Trophoblast cell (in vitro differentiated cells and primary cell): Measurements from ENCODE around the gene MPST.

Experiments
- DNase-seq, 2 donors: peaks; one replicate each; pipeline ENCODE4 v3.0.0-alpha.2; 2016
- H2AFZ ChIP-seq: 2 replicates; pipeline ENCODE4 v1.6.1; 2013; ENCODE audit warnings: low read length, moderate library complexity, mild to moderate bottlenecking; ENCODE audit not compliant: insufficient read depth, poor library complexity
- H2AK5ac ChIP-seq: 2 replicates; pipeline ENCODE4 v1.6.1; 2013; ENCODE audit warnings: mild to moderate bottlenecking, low read length
- H2BK120ac ChIP-seq: 2 replicates; pipeline ENCODE4 v1.6.1; 2013; ENCODE audit warnings: low read length, mild to moderate bottlenecking, moderate library complexity; ENCODE audit not compliant: insufficient read depth, poor library complexity
- H2BK12ac ChIP-seq: 2 replicates; pipeline ENCODE4 v1.6.1; 2013; ENCODE audit warnings: mild to moderate bottlenecking, low read length, moderate library complexity
- H2BK5ac ChIP-seq: 2 replicates; pipeline ENCODE4 v1.6.1; 2013; ENCODE audit warnings: low read length, low read depth, moderate library complexity, mild to moderate bottlenecking; ENCODE audit not compliant: poor library complexity
- H3K14ac ChIP-seq: 2 replicates; pipeline ENCODE4 v1.6.1; 2013; ENCODE audit warnings: mild to moderate bottlenecking, low read length
- H3K18ac ChIP-seq: 2 replicates; pipeline ENCODE4 v1.6.1; 2013; ENCODE audit warnings: mild to moderate bottlenecking, low read length
- H3K23ac ChIP-seq: 2 replicates; pipeline ENCODE4 v1.6.1; 2013; ENCODE audit warnings: low read length
- H3K27ac ChIP-seq: 2 replicates; pipeline ENCODE4 v1.5.1; 2013; ENCODE audit warnings: low read depth, mild to moderate bottlenecking, inconsistent platforms, low read length, moderate library complexity
- H3K27me3 ChIP-seq: 2 replicates; pipeline ENCODE4 v1.6.1; 2013; ENCODE audit warnings: inconsistent platforms, mild to moderate bottlenecking, low read length, moderate library complexity; ENCODE audit not compliant: insufficient read depth
- H3K36me3 ChIP-seq, 2 experiments: 1 replicate in 1 of 2; 2 replicates in 1 of 2; pipeline ENCODE4 v1.6.1; 2013; ENCODE audit warnings: low read length in 2 of 2, mild to moderate bottlenecking in 2 of 2, moderate library complexity in 1 of 2; ENCODE audit not compliant: insufficient read depth in 2 of 2, control insufficient read depth in 1 of 2
- H3K4ac ChIP-seq: 2 replicates; pipeline ENCODE4 v1.6.1; 2013; ENCODE audit warnings: low read depth, mild to moderate bottlenecking, low read length, moderate library complexity
- H3K4me1 ChIP-seq, 2 experiments: 1 replicate in 1 of 2; 2 replicates in 1 of 2; pipeline ENCODE4 v1.6.1; 2013; ENCODE audit warnings: low read length in 2 of 2, mild to moderate bottlenecking in 2 of 2, moderate library complexity in 1 of 2; ENCODE audit not compliant: insufficient read depth in 2 of 2, control insufficient read depth in 1 of 2
- H3K4me2 ChIP-seq: 2 replicates; pipeline ENCODE4 v1.6.1; 2013; ENCODE audit warnings: inconsistent platforms, mild to moderate bottlenecking, low read length, moderate library complexity
- H3K4me3 ChIP-seq: 2 replicates; pipeline ENCODE4 v1.5.1; 2013; ENCODE audit warnings: mild to moderate bottlenecking, low read depth, low read length, inconsistent platforms
- H3K79me1 ChIP-seq: one replicate; pipeline ENCODE4 v1.6.1; 2013; ENCODE audit warnings: low read length
- H3K79me2 ChIP-seq: 2 replicates; pipeline ENCODE4 v1.6.1; 2013; ENCODE audit warnings: low read length, mild to moderate bottlenecking; ENCODE audit not compliant: control insufficient read depth, insufficient read depth, poor library complexity
- H3K9ac ChIP-seq: 2 replicates; pipeline ENCODE4 v1.6.1; 2013; ENCODE audit warnings: mild to moderate bottlenecking, low read length
- H3K9me3 ChIP-seq: 2 replicates; pipeline ENCODE4 v1.6.1; 2013; ENCODE audit warnings: low read depth, mild to moderate bottlenecking, control low read depth, inconsistent platforms, low read length; ENCODE audit not compliant: insufficient read depth
- H4K12ac ChIP-seq: 2 replicates; pipeline ENCODE4 v1.6.1; 2013; ENCODE audit warnings: low read depth, mild to moderate bottlenecking, low read length, moderate library complexity
- H4K8ac ChIP-seq: 2 replicates; pipeline ENCODE4 v1.6.1; 2013; ENCODE audit warnings: low read depth, mild to moderate bottlenecking, low read length, moderate library complexity
- H4K91ac ChIP-seq: one replicate; pipeline ENCODE4 v1.6.1; 2013; ENCODE audit warnings: low read depth, mild to moderate bottlenecking, low read length, moderate library complexity
- WGBS: extraction: QIAGEN DNeasy Blood & Tissue Kit; methylation state at CpG from one replicate; pipeline ENCODE4 v1.1.7; 2013; ENCODE audit warnings: missing lambda C conversion rate; ENCODE audit not compliant: insufficient read length, insufficient coverage; ENCODE audit errors: extremely low coverage; 5-methylcytosine and 5-hydroxymethylcytosine counted together

Gene MPST

GRCh38 chr22:37053310-37054055 is 33.9 kb downstream of the MPST start:
- Histone ChIP-seq H3K14ac (no peak overlapping the region), H3K36me3 (no peaks in the 10 kb centered on the region), H2BK120ac (no peak overlapping the region), H3K4me3 (no peak overlapping the region), H3K9me3 (no peaks in the 10 kb centered on the region), H4K12ac (no peak overlapping the region), H4K8ac (no peak overlapping the region), H2AFZ (no peak overlapping the region), H3K18ac (no peak overlapping the region), H2BK12ac (no peak overlapping the region), H2BK5ac (no peak overlapping the region), H3K9ac (no peak overlapping the region), H3K27me3 (peaks cover 3% of the 10 kb centered on the region), H3K79me1 (peaks cover 2% of the 10 kb centered on the region), H3K4me1 (peaks cover 3 to 5% of the 10 kb centered on the region in 2 experiments), H3K4ac (no peak overlapping the region), H4K91ac (no peak overlapping the region), H3K4me2 (no peak overlapping the region), H3K27ac (no peak overlapping the region), H3K79me2 (no peaks in the 10 kb centered on the region), H2AK5ac (no peak overlapping the region), H3K23ac (no peak overlapping the region)
- no peak for DNase-seq
- WGBS = no CpG with 5 or more reads among the region's 16 CpGs

- Histone ChIP-seq H3K36me3 (no peaks in the 10 kb centered on the region), H3K4me1 (peaks cover 3 to 5% of the 10 kb centered on the region in 2 experiments), H3K4me3 (no peak overlapping the region), H4K12ac (no peak overlapping the region), H3K79me2 (no peaks in the 10 kb centered on the region), H3K4me2 (no peak overlapping the region), H2AFZ (no peak overlapping the region), H3K18ac (no peak overlapping the region), H3K79me1 (peaks cover 2% of the 10 kb centered on the region), H2AK5ac (no peak overlapping the region), H2BK12ac (no peak overlapping the region), H3K9ac (no peak overlapping the region), H3K27me3 (peaks cover 3% of the 10 kb centered on the region), H4K91ac (no peak overlapping the region), H3K27ac (no peak overlapping the region), H2BK120ac (no peak overlapping the region), H3K4ac (no peak overlapping the region), H3K9me3 (no peaks in the 10 kb centered on the region), H4K8ac (no peak overlapping the region), H2BK5ac (no peak overlapping the region), H3K14ac (no peak overlapping the region), H3K23ac (no peak overlapping the region)
- WGBS = no CpG with 5 or more reads among the region's 8 CpGs
- DNase-seq = no peak
Observed at GRCh38 chr22:37054056-37054395, 34.5 kb downstream of the MPST start.

GRCh38 chr22:37054600-37055365 is 35.2 kb downstream of the MPST start:
- Histone ChIP-seq H3K4me2 (no peak overlapping the region), H3K79me2 (no peaks in the 10 kb centered on the region), H4K8ac (no peak overlapping the region), H3K18ac (no peak overlapping the region), H4K12ac (no peak overlapping the region), H2BK5ac (no peak overlapping the region), H2BK120ac (no peak overlapping the region), H3K14ac (no peak overlapping the region), H3K4ac (no peak overlapping the region), H2AFZ (no peak overlapping the region), H3K4me3 (no peak overlapping the region), H3K4me1 (peaks cover 3 to 5% of the 10 kb centered on the region in 2 experiments), H4K91ac (no peak overlapping the region), H3K23ac (no peak overlapping the region), H3K27ac (no peak overlapping the region), H3K36me3 (no peaks in the 10 kb centered on the region), H2BK12ac (no peak overlapping the region), H2AK5ac (no peak overlapping the region), H3K9me3 (peaks cover 2% of the 10 kb centered on the region), H3K79me1 (peaks cover 2% of the 10 kb centered on the region), H3K27me3 (peaks cover 3% of the 10 kb centered on the region), H3K9ac (no peak overlapping the region)
- WGBS = no CpG with 5 or more reads among the region's 20 CpGs
- no peak for DNase-seq

- no CpG with 5 or more reads among the region's 13 CpGs for WGBS
- Histone ChIP-seq H3K36me3 (no peaks in the 10 kb centered on the region), H3K14ac (no peak overlapping the region)
Observed at GRCh38 chr22:37056246-37056645, 36.7 kb downstream of the MPST start.

More at GRCh38 chr22:37056246-37056645, 36.7 kb downstream of the MPST start:
- Histone ChIP-seq H3K4me2 (no peak overlapping the region), H3K9me3 (peaks cover 4% of the 10 kb centered on the region), H4K12ac (no peak overlapping the region), H3K4me1 (peaks cover 3 to 5% of the 10 kb centered on the region in 2 experiments), H3K18ac (no peak overlapping the region), H3K4ac (no peak overlapping the region), H2BK5ac (no peak overlapping the region), H3K79me2 (no peaks in the 10 kb centered on the region), H2AFZ (no peak overlapping the region), H3K27ac (no peak overlapping the region), H2AK5ac (no peak overlapping the region), H3K79me1 (peaks cover 2% of the 10 kb centered on the region), H3K27me3 (peaks cover 3% of the 10 kb centered on the region), H4K8ac (no peak overlapping the region), H3K23ac (no peak overlapping the region), H3K4me3 (no peak overlapping the region), H2BK120ac (no peak overlapping the region), H4K91ac (no peak overlapping the region), H3K9ac (no peak overlapping the region), H2BK12ac (no peak overlapping the region)
- DNase-seq = no peak
